ENCODE data around the gene SBF2.

SBF2 gene

DNA sequence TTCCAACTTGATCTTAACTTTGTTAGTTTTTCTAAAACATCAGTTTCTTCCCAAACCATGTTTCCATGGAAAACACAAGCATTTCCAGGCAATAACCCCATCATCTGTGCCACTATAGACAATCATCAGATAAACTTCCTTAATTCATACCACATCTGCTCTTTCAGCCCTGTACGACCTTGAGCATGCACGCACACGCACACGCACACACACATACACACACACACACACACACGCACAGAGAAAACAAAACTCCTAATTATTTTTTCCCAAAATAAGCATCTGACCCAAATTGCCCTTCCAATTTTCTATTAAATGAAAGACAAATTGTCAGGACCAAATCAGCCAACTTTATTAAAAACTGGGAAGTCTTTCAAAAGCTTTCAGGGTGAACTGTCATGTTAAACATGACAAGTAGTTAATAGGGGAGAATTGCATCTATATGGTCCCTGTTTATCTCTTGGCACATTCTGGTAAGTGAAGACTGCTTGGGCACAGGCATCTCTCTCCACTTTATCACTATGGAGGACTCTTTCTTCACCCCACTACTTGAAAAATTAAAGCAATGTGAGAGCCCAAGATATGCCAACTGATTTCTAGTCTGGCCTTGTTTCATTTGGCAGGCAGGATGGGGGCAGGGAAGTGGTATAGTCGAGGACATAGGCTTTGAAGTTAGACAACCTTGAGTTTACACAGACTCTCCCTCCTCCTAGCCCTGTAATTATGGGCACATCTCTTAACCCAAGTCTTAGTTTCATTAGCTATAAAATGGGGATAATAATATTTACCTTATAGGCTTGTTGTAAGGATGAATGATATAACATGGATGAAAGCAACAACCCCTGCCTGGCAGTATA lies 25.9 kb upstream of the SBF2 start:
- Histone ChIP-seq H3K79me2 (ENCODE audit: low read length) (no peaks in the 10 kb centered on the region), H2AFZ (ENCODE audit: low read depth, low read length) (no peak overlapping the region), H3K4me2 (ENCODE audit: low read length) (no peak overlapping the region), H3K9me3 (ENCODE audit: insufficient read depth, low read length) (no peaks in the 10 kb centered on the region; the same call in 1 of the 2 replicates), H3K27ac (ENCODE audit: low read length) (no peak overlapping the region), H3K9ac (ENCODE audit: low read length) (no peak overlapping the region), H3K4me1 (ENCODE audit: low read length) (peaks cover 53% of the 10 kb centered on the region), H3K4me3 (ENCODE audit: low read length) (no peak overlapping the region), H3K36me3 (replicated peaks; ENCODE audit: low read depth, low read length) (no peaks in the 10 kb centered on the region), H3K27me3 (ENCODE audit: low read depth, low read length) (peaks cover 18% of the 10 kb centered on the region), H4K20me1 (ENCODE audit: insufficient read depth, low read length) (no peaks in the 10 kb centered on the region)
- no peak for TF ChIP-seq EZH2phosphoT487 (IDR thresholded peaks at IDR 0.05; ENCODE audit: low read depth)
- TF ChIP-seq, protein P1, sequence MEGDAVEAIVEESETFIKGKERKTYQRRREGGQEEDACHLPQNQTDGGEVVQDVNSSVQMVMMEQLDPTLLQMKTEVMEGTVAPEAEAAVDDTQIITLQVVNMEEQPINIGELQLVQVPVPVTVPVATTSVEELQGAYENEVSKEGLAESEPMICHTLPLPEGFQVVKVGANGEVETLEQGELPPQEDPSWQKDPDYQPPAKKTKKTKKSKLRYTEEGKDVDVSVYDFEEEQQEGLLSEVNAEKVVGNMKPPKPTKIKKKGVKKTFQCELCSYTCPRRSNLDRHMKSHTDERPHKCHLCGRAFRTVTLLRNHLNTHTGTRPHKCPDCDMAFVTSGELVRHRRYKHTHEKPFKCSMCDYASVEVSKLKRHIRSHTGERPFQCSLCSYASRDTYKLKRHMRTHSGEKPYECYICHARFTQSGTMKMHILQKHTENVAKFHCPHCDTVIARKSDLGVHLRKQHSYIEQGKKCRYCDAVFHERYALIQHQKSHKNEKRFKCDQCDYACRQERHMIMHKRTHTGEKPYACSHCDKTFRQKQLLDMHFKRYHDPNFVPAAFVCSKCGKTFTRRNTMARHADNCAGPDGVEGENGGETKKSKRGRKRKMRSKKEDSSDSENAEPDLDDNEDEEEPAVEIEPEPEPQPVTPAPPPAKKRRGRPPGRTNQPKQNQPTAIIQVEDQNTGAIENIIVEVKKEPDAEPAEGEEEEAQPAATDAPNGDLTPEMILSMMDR (IDR thresholded peaks at IDR 0.05; ENCODE audit: low read depth, low read length), result no peak

DNA sequence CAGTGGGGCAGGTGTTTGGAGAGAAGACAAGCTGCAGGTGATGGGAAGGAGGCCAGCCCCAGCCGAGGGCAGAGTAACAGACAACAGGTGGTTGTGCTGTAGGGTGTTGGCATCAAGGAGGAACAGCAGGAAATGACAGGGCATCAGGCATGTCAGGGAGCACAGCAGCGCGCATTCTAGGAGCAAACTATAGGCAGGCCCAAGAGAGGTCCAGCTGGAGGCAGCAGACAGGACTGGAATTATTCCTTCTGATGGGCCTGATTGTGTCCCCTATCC lies 24.4 kb upstream of the SBF2 start:
- TF ChIP-seq, protein P1 (IDR thresholded peaks at IDR 0.05; ENCODE audit: low read depth, low read length), result no peak
- no peak for TF ChIP-seq EZH2phosphoT487 (IDR thresholded peaks at IDR 0.05; ENCODE audit: low read depth)
- peak overlapping the region; percentile 83 for H3K27ac ChIP-seq (ENCODE audit: low read length)
- H3K4me3 ChIP-seq (ENCODE audit: low read length), result peak overlapping the region; percentile 44; the same call in 1 of the 2 replicates
- peak overlapping the region; percentile 29 for H3K9ac ChIP-seq (ENCODE audit: low read length)
- H3K36me3 ChIP-seq (replicated peaks; ENCODE audit: low read depth, low read length), result no peaks in the 10 kb centered on the region
- no peaks in the 10 kb centered on the region; the same call in 1 of the 2 replicates for H3K9me3 ChIP-seq (ENCODE audit: insufficient read depth, low read length)
- H3K4me1 ChIP-seq (ENCODE audit: low read length), result peaks cover 62% of the 10 kb centered on the region
- H2AFZ ChIP-seq (ENCODE audit: low read depth, low read length), result no peak overlapping the region
- H4K20me1 ChIP-seq (ENCODE audit: insufficient read depth, low read length), result no peaks in the 10 kb centered on the region
- H3K27me3 ChIP-seq (ENCODE audit: low read depth, low read length), result peaks cover 3% of the 10 kb centered on the region
- H3K79me2 ChIP-seq (ENCODE audit: low read length), result no peaks in the 10 kb centered on the region
- H3K4me2 ChIP-seq (ENCODE audit: low read length), result peak overlapping the region; percentile 63

DNA sequence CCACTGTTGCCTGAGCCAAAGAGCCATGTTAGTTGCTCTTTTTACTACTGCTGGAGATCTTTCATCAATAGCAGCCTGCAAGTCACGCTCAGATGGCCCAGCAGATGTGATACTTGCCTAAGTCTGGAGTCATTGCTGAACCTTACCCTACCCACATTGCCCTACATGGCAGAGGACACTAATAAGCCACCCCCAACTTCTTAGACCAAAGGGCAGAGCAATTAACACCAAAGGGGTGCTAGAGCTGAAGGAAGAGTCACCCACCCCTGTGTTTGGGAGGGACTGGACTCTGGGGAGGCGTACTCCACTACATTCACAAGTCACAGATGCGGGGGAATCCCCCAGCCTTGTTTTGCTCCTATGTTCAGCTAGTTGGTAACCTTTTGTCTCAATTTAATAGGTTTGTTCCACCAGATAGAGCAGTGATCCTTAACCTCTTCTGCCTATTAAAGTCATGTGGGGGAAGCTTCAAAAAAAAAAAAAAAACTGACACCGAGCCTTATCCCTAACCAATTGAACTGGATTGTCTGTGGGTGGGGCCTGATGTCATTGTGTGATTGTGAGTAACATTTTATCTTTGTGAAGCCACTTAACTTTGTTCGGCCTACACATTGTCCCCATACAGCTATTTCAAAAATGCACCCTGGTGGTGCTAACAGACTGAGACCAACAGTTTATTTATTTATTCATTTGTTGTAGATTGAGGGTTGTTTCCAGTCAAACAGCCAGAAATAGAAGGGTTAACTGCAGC lies 23.9 kb upstream of the SBF2 start:
- Histone ChIP-seq H2AFZ (ENCODE audit: low read depth, low read length) (peak overlapping the region; percentile 37; the same call in 1 of the 2 replicates), H3K36me3 (replicated peaks; ENCODE audit: low read depth, low read length) (no peaks in the 10 kb centered on the region), H3K27ac (ENCODE audit: low read length) (peak overlapping the region; percentile 83)

More for the DNA sequence above, 23.9 kb upstream of the SBF2 start:
- H3K4me2 ChIP-seq (ENCODE audit: low read length), result peak overlapping the region; percentile 63
- no peak for TF ChIP-seq EZH2phosphoT487 (IDR thresholded peaks at IDR 0.05; ENCODE audit: low read depth)
- TF ChIP-seq, protein P1 (IDR thresholded peaks at IDR 0.05; ENCODE audit: low read depth, low read length), result no peak
- peaks cover 59% of the 10 kb centered on the region for H3K4me1 ChIP-seq (ENCODE audit: low read length)
- H3K4me3 ChIP-seq (ENCODE audit: low read length), result peak overlapping the region; percentile 44; the same call in 1 of the 2 replicates
- H3K27me3 ChIP-seq (ENCODE audit: low read depth, low read length), result no peaks in the 10 kb centered on the region
- no peaks in the 10 kb centered on the region; the same call in 1 of the 2 replicates for H3K9me3 ChIP-seq (ENCODE audit: insufficient read depth, low read length)
- H3K9ac ChIP-seq (ENCODE audit: low read length), result peak overlapping the region; percentile 29
- no peaks in the 10 kb centered on the region for H3K79me2 ChIP-seq (ENCODE audit: low read length)
- no peaks in the 10 kb centered on the region for H4K20me1 ChIP-seq (ENCODE audit: insufficient read depth, low read length)
